NCI-H2227 treated with DMSO at 0.1 percent for 48 hours (cell line): Measurements from ENCODE around the gene TOMM6.
"Not testable (repeated sequence)": the region's sequence is repeated elsewhere in the genome, so short reads cannot be mapped to it uniquely, and the experiment has no call there.

Source experiments
- DNase-seq: peaks from one replicate; lab custom pipeline; 2025; lab: John Stamatoyannopoulos, UW

Gene TOMM6

GRCh38 chr6:41785254-41785653, 2.2 kb upstream of the TOMM6 start:
- DNase-seq = no peak

DNA sequence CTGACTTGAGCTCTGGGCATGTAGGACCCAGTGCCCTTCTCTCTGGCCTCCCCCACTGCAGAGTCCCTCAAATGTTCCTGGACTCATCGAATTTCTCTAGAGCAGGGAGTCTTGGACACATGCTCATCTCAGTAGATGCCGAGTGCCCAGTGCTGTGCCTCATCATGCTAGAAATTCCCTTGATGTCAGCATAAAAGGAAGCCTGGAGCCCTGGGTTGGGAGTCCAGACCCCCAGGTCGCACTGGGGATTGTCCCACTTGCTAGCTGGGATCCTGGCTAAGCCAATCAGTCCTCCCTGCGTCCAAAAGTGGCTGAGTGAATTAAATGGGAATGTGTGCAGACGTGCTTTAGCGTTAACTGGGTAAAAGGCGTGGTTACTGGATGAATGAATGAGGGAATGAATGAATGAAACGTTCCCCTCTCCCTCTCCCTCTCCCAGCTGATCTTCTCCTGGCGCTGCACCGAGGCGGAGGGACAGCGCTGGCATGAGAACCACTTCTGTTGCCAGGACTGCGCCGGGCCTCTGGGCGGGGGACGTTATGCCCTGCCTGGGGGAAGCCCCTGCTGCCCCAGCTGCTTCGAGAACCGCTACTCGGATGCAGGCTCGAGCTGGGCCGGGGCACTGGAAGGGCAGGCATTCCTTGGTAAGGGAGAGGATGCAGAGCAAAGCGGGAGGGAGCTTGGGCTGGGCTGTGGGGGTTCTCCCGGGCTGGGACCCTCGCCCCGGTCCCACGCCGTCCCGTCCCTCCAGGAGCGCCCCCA, 1.6 kb upstream of the TOMM6 start:
- no peak for DNase-seq

DNA sequence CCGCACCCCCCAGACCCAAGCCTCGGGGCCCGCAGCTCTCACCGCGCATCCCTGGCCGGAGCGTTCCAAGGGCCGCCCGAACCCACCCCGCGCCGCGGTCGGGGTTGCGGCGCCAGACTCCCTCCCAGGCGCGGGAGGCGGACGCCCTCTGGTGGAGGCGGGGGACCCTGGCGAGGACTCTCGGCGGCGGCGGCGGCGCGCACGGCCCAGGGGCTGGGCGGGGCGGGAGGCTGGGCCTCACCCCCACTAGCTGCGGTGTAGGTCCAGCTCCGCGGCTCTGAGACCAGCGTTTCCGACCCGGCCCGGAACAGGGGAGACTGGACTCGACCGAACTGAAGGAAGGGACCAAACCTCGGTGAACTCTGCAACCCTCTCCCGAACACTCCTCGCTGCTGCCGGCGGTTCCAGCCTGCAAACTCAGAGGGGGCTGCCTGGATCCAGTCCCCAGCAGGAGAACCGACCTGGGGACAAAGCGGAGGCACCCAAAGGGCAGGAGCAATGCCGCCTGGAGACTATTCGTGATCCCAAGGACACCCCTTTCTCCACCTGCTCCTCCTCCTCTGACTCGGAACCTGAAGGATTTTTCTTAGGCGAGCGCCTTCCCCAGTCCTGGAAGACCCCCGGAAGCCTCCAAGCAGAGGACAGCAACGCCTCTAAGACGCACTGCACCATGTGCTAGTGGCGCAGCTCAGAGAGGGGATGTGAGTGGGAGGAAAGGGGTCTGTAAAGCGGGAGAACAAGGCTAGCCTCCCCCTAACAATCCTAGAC, 859 bp upstream of the TOMM6 start:
- peak; percentile 43 for DNase-seq

GRCh38 chr6:41789390-41789724, 1.9 kb downstream of the TOMM6 start:
- DNase-seq = no peak

- DNase-seq = no peak
Measured at GRCh38 chr6:41790045-41790444, 2.6 kb downstream of the TOMM6 start.

- DNase-seq = no peak
Measured at GRCh38 chr6:41791305-41791704, 3.8 kb downstream of the TOMM6 start.

- DNase-seq = no peak
Measured at GRCh38 chr6:41791984-41792383, 4.5 kb downstream of the TOMM6 start.

DNA sequence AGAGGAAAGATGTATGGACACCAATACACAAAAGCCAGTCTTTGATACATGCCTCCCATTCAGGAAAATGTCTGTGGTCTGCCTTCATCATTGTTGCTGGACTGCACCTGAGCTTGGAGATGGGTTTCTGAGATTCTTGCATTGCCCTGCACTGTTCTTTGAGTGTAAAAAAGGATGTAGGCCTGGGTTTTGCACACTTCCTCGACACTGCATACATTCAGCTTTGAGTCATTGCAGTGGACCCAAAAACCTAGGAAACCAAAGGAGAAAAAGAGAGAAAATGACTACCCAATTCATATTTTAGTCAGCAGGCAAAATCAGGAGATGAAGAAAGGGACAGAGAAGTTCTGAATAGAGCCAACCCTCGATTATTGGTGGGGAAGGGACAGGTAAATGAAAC, 9.0 kb downstream of the TOMM6 start:
- DNase-seq = no peak

DNA sequence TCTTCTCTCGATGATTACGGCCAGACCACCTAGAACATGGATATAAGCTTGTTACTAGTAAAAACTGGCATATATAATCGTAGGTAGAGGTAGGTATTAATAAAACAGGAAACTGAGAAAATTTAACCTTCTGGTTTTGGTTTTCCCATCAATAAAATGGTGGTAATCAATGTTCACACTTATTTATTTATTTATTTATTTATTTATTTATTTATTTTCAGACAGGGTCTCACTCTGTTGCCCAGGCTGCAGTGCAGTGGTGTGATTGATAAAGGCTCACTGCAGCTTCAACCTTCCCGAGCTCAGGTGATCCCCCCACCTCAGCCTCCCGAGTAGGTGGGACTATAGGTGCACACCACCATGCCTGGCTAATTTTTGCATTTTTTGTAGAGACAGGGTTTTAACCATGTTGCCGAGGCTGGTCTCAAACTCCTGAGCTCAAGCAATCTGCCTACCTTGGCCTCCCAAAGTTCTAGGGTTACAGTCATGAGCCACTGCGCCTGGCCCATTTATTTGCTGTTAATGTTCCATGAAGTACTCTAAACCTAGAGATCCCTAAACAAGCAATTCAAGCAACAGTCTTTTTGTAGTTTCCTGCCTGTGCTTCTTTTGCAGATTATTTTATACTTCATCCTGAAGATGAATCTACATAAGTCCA, 11.5 kb downstream of the TOMM6 start:
- no peak for DNase-seq

DNA sequence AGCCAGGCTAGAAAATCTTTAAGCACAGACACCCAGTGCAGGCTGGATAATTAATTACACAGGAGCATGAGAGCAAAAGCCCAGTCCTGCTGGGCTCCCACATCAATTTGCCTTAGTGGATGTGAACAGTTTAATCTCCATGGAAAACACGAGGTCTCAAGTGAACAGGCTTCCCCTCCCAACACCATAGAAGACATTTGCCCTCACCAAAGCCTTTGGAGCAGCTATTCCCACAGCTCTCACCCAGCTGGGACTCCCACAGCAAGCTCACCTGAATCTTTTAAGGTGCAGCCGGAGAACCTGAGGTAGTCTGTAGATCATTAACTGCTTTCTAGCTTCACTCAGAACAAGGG, 12.0 kb downstream of the TOMM6 start:
- DNase-seq = no peak

DNA sequence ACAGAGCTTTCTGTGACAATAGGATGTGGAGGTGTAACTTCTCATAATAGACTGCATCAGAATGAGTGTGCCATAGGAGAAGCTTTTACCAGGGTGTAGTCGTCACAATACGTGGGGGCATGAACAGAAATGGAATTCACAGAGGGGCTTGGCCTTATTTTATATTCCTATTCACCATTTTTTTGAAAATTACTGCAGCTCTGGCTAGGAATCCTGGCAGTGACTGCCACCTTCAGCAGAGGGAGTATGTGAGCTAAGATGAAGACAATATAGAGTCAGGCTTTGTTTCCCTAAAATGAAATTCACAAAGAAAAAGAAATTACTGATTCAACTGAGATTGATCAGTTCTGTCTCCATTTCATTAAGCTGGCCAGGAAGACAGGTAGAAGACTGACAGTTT, 13.9 kb downstream of the TOMM6 start:
- no peak for DNase-seq

DNA sequence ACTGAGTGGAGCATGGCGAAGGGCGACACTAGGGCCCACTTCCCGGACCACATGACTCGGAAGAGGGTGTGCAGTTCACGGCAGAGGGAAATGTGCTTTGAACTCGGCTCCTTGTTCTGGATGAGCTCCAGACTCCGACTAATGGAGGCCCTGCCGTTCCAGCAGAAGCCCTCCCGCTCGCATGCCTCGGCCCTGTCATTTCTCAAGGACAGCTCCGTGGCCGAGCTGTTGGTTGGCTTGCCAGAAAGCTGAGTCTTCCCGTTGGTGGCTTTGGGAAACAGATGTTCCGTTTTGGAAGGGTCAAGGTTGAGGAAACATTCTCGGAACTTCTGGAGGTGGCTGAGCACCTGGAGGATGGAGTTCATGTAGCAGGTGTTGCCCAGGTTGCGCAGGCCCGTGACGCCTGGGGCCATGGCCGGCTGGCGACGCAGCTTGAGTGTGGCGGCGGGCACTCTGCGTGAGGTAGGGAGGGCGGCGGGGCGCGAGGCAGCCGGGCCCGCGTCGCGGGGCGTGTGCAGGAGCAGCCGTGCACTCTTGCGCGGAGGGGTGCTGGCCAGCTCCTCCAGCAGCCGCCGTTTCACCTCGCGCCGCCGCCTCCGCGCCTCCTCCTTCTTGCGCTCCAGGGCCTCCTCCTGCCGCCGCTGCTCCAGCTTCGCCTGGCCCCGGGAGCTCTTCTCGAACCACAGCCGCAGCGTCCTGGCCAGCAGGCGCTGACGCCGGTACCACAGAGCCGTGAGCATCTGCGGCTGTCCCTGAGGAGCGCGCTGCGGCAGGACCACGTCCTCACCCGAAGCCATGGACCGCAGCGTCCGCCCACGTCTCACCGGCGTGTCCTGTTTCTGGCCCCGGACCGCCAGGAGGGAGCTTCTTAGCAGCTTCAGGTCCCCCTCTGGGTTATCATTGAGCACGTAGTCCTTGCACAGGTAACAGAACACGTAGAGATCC, 18.6 kb downstream of the TOMM6 start:
- DNase-seq = no peak

DNA sequence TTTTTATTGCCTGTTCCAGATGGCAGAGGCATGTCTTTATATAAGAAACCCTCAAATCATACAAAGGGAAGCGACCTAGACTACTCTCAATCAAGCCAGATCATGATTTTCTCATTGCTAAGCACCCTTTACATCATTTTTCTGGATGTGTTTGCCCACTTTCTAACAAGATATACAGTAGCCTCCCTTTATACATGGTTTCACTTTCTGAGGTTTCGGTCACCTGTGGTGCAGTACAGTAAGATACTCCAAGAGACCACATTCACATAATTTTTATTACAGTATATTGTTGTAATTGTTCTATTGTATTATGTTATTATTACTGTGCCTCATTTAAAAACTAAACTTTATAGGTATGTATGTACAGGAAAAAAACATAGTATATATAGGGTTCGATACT, 23.6 kb downstream of the TOMM6 start:
- no peak for DNase-seq

DNA sequence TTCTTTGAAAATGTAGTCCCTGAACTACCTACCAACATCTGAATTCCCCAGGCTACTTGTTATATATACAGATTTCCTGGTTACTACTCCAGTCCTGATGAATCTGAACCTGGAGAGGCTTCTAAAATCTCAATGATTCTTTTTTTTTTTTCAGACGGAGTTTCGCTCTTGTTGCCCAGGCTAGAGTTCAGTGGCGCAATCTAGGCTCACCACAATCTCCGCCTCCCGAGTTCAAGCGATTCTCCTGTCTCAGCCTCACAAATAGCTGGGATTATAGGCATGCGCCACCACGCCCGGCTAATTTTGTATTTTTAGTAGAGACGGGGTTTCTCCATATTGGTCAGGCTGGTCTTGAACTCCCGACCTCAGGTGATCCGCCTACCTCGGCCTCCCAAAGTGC, 24.5 kb downstream of the TOMM6 start:
- DNase-seq = not testable (repeated sequence)

- no peak for DNase-seq
Measured at GRCh38 chr6:41813469-41813868, 26.0 kb downstream of the TOMM6 start.

GRCh38 chr6:41813956-41814355, 26.5 kb downstream of the TOMM6 start:
- no peak for DNase-seq

GRCh38 chr6:41814629-41815028, 27.1 kb downstream of the TOMM6 start:
- DNase-seq = no peak

DNA sequence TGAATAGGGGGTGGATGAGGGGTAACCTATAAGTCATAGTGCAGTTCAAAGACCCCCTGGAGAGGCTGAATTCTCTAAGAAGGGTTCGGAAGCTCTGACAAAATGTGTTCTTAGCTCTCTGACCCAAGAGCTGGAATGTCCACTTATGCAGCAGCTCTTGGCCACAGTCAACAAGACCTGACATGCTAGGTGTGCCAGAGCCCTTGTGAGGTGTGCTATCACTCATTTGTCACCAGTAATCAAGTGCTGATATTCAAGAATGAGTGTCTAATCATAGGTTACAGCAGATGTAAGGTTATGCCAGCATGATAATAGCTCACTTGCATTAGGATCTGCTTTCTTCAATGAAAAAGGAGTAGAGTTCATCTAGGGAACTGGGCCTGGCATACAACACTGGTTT, 28.1 kb downstream of the TOMM6 start:
- no peak for DNase-seq

- DNase-seq = no peak
Measured at GRCh38 chr6:41818271-41819054, 31.0 kb downstream of the TOMM6 start.

DNA sequence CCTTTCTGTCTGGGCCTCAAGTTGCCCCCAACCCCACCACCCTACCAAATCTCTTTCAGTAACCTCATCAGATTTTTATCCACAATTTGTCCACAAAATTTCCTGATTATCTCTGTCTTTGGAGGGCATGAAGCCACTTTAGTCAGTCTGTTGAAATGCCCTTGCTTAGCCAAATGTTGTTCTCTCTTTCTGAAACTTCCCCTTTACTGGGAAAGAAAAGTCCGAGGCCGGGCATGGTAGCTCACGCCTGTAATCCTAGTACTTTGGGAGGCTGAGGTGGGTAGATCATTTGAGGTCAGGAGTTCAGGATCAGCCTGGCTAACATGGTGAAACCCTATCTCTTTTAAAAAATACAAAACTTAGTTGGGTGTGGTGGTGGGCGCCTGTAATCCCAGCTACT, 33.8 kb downstream of the TOMM6 start:
- no peak for DNase-seq

- DNase-seq = no peak
Measured at GRCh38 chr6:41822021-41822420, 34.5 kb downstream of the TOMM6 start.
